WTC11 (cell line): ENCODE measurements around the gene RPL39L.

Experiments
- ESRRA ChIP-seq: sonication (generic); formaldehyde crosslinking; IDR thresholded peaks from 2 replicates; pipeline ENCODE4 v1.8.1; 2022; ENCODE audit warnings: mild to moderate bottlenecking, missing genetic modification reagents, borderline replicate concordance
- FOXJ3 ChIP-seq: sonication (generic); formaldehyde crosslinking; IDR thresholded peaks from 2 replicates; pipeline ENCODE4 v1.9.0; 2021; ENCODE audit warnings: missing genetic modification reagents, mild to moderate bottlenecking, borderline replicate concordance
- NFE2L1 ChIP-seq: sonication (generic); formaldehyde crosslinking; IDR thresholded peaks from 2 replicates; pipeline ENCODE4 v1.8.1; 2023; ENCODE audit warnings: missing genetic modification reagents
- RELA ChIP-seq: sonication (generic); formaldehyde crosslinking; IDR thresholded peaks from 2 replicates; pipeline ENCODE4 v1.8.1; 2022; ENCODE audit warnings: missing genetic modification reagents, mild to moderate bottlenecking, borderline replicate concordance
- ZNF121 ChIP-seq: sonication (generic); formaldehyde crosslinking; IDR thresholded peaks from 2 replicates; pipeline ENCODE4 v1.8.0; 2023; ENCODE audit warnings: missing genetic modification reagents
- ZNF232 ChIP-seq: sonication (generic); formaldehyde crosslinking; IDR thresholded peaks from 2 replicates; pipeline ENCODE4 v1.8.0; 2022; ENCODE audit warnings: mild to moderate bottlenecking, missing genetic modification reagents
- TF ChIP-seq, protein P1 (sequence below): fragments of 200-600 bp; IDR thresholded peaks from 2 replicates; pipeline ENCODE4 v1.8.0; 2022; ENCODE audit warnings: antibody characterized with exemption
- TF ChIP-seq, protein P2 (sequence below): sonication (generic); formaldehyde crosslinking; IDR thresholded peaks from 2 replicates; pipeline ENCODE4 v1.8.1; 2022; ENCODE audit warnings: low read depth, mild to moderate bottlenecking, moderate library complexity, missing genetic modification reagents, borderline replicate concordance

DNA sequence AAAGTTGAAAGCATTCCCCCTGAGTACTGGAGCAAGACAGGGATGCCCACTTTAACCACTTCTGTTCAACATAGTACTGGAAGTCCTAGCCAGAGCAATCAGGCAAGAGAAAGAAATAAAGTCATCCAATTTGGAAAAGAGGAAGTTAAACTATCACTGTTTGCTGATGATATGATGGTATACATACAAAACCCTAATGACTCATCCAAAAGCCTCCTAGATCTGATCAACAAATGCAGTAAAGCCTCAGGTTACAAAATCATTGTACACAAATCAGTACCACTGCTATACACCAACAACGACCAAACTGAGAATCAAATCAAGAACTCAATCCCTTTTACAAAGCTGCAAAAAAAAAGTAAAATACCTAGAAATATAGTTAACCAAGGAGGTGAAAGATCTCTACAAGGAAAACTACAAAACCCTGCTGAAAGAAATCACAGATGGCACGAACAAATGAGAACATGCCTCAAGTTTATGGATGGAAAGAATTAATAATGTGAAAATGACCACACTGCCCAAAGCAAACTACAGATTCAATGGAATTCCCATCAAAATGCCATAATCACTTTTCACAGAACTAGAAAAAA is 40.3 kb downstream of the RPL39L start:
- TF ChIP-seq, protein P1, sequence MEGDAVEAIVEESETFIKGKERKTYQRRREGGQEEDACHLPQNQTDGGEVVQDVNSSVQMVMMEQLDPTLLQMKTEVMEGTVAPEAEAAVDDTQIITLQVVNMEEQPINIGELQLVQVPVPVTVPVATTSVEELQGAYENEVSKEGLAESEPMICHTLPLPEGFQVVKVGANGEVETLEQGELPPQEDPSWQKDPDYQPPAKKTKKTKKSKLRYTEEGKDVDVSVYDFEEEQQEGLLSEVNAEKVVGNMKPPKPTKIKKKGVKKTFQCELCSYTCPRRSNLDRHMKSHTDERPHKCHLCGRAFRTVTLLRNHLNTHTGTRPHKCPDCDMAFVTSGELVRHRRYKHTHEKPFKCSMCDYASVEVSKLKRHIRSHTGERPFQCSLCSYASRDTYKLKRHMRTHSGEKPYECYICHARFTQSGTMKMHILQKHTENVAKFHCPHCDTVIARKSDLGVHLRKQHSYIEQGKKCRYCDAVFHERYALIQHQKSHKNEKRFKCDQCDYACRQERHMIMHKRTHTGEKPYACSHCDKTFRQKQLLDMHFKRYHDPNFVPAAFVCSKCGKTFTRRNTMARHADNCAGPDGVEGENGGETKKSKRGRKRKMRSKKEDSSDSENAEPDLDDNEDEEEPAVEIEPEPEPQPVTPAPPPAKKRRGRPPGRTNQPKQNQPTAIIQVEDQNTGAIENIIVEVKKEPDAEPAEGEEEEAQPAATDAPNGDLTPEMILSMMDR = no peak
- TF ChIP-seq ESRRA (CRISPR knock-in tag) (no peak), RELA (CRISPR knock-in tag) (no peak), NFE2L1 (CRISPR knock-in tag) (no peak), ZNF121 (CRISPR knock-in tag) (no peak), ZNF232 (no peak), FOXJ3 (no peak)
- TF ChIP-seq, protein P2, sequence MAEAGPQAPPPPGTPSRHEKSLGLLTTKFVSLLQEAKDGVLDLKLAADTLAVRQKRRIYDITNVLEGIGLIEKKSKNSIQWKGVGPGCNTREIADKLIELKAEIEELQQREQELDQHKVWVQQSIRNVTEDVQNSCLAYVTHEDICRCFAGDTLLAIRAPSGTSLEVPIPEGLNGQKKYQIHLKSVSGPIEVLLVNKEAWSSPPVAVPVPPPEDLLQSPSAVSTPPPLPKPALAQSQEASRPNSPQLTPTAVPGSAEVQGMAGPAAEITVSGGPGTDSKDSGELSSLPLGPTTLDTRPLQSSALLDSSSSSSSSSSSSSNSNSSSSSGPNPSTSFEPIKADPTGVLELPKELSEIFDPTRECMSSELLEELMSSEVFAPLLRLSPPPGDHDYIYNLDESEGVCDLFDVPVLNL (CRISPR knock-in tag) = no peak
